Type B pancreatic cell (in vitro differentiated cells): ENCODE measurements around the gene B4GALT1. TPM values are rescaled to one million over a fixed set of nuclear protein-coding genes. Genes with fewer than 3 reads are reported as not detected.

Experiments
- DNase-seq: peaks from one replicate; pipeline ENCODE4 v3.0.0; 2021; ENCODE audit warnings: mixed read lengths; ENCODE audit not compliant: unreplicated experiment; ENCODE audit errors: extremely low spot score
- H3K27ac Mint-ChIP-seq: 2 replicates; pipeline ENCODE4 v1.8.0; 2021; ENCODE audit warnings: mild to moderate bottlenecking, mixed read lengths
- H3K27me3 Mint-ChIP-seq: 2 replicates; pipeline ENCODE4 v1.8.0; 2021; ENCODE audit warnings: mixed read lengths
- H3K36me3 Mint-ChIP-seq: 2 replicates; pipeline ENCODE4 v1.8.0; 2021; ENCODE audit warnings: mixed read lengths
- H3K4me1 Mint-ChIP-seq: one replicate; pipeline ENCODE4 v1.8.0; 2021; ENCODE audit warnings: mixed read lengths; ENCODE audit not compliant: unreplicated experiment
- H3K4me3 Mint-ChIP-seq: 2 replicates; pipeline ENCODE4 v1.8.0; 2021; ENCODE audit warnings: mild to moderate bottlenecking, mixed read lengths
- H3K9me3 Mint-ChIP-seq: 2 replicates; pipeline ENCODE4 v1.8.0; 2021; ENCODE audit warnings: mixed read lengths
- CTCF ChIP-seq: fragments of 200-600 bp; sonication (generic); conservative IDR thresholded peaks from 2 replicates; pipeline ENCODE4 v1.5.0; 2021; ENCODE audit warnings: antibody characterized with exemption, mild to moderate bottlenecking
- total RNA-seq: library from RNA; stranded (reverse); gene quantifications from 2 replicates; pipeline ENCODE4 v1.2.1, GENCODE V29; 2021; ENCODE audit warnings: low replicate concordance

B4GALT1 gene
- total RNA-seq, 1 donor from 2014 or later: 91.9 TPM

GRCh38 chr9:33117796-33118195 lies 49.3 kb downstream of the B4GALT1 start:
- no peaks in the 10 kb centered on the region for H3K27me3 Mint-ChIP-seq

DNA sequence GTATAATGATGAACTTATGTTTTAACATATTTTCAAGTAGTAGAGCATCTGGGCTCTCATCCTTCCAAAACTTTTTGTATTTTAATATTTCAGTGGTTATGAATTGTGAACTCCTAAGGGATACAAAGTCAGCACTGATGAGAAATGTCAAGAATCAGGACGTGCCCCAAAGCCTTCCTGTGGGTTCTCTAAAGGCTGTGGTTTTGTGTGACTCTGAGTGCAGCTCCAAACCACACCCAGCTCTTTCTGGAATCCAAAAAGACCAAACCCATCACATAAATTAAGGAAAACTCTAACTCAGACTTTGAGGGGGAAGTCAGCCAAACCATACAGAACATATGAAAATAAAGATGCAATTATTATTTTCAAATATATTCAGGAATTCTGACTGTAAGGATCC lies 49.8 kb downstream of the B4GALT1 start:
- Mint-ChIP-seq H3K36me3 (peaks cover 21% of the 10 kb centered on the region), H3K4me1 (peaks cover 9% of the 10 kb centered on the region), H3K27me3 (no peaks in the 10 kb centered on the region), H3K9me3 (no peaks in the 10 kb centered on the region), H3K4me3 (peak overlapping the region; percentile 52), H3K27ac (peak overlapping the region; percentile 89)
- DNase-seq: no peak
- TF ChIP-seq CTCF: no peak

More at GRCh38 chr9:33117796-33118195, 49.3 kb downstream of the B4GALT1 start:
- peaks cover 21% of the 10 kb centered on the region for H3K36me3 Mint-ChIP-seq
- H3K9me3 Mint-ChIP-seq: no peaks in the 10 kb centered on the region
- H3K4me3 Mint-ChIP-seq: peak overlapping the region; percentile 50
- peaks cover 9% of the 10 kb centered on the region for H3K4me1 Mint-ChIP-seq
- no peak for DNase-seq
- H3K27ac Mint-ChIP-seq: peak overlapping the region; percentile 89
- TF ChIP-seq CTCF: no peak

DNA sequence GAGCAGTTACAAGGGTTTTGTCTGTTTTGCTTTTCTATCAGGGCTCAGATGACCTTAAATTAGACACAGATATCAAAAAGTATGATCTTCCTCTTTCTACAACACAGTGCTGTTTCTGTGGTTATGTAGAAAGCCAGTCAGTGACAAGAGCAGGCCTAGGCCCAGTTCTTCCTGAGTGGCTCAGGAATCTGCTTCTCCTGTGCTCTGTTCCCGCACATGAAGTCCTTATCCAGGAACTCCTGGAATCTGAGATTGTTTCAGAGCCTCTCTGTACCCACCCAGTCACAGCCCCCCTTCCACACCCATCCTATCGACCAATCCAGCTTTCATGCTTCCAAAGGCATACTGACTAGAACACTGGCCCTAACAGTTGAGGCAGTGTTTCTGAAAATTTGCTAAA lies 50.3 kb downstream of the B4GALT1 start:
- H3K4me1 Mint-ChIP-seq: peaks cover 9% of the 10 kb centered on the region
- DNase-seq: no peak
- H3K27me3 Mint-ChIP-seq: no peaks in the 10 kb centered on the region
- H3K4me3 Mint-ChIP-seq: peak overlapping the region; percentile 52
- H3K36me3 Mint-ChIP-seq: peaks cover 23% of the 10 kb centered on the region
- TF ChIP-seq CTCF: no peak
- H3K27ac Mint-ChIP-seq: peak overlapping the region; percentile 89
- no peaks in the 10 kb centered on the region for H3K9me3 Mint-ChIP-seq

DNA sequence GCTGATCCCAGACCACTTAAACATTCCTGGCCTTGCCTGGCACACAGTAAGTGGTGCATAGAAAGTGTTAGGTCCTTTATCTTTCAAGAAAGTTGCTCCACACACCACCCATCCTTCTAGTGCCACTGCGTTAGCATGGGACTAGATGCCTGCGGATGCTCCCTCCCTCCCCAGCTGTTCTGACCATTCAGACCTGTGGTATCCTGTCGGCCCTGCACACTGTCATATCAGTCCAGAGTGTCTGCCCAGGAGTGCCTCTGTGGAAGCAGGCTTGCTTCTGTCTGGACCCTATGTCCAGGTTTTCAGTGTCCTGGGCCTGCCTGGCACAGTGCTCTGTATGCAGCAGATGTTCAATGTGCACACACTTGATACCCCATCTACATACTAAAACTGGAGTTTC lies 52.4 kb downstream of the B4GALT1 start:
- TF ChIP-seq CTCF: no peak
- Mint-ChIP-seq H3K9me3 (no peaks in the 10 kb centered on the region), H3K4me1 (peaks cover 9% of the 10 kb centered on the region), H3K27ac (peak overlapping the region; percentile 53), H3K36me3 (peaks cover 20% of the 10 kb centered on the region), H3K27me3 (no peaks in the 10 kb centered on the region), H3K4me3 (no peak overlapping the region)
- DNase-seq: no peak

DNA sequence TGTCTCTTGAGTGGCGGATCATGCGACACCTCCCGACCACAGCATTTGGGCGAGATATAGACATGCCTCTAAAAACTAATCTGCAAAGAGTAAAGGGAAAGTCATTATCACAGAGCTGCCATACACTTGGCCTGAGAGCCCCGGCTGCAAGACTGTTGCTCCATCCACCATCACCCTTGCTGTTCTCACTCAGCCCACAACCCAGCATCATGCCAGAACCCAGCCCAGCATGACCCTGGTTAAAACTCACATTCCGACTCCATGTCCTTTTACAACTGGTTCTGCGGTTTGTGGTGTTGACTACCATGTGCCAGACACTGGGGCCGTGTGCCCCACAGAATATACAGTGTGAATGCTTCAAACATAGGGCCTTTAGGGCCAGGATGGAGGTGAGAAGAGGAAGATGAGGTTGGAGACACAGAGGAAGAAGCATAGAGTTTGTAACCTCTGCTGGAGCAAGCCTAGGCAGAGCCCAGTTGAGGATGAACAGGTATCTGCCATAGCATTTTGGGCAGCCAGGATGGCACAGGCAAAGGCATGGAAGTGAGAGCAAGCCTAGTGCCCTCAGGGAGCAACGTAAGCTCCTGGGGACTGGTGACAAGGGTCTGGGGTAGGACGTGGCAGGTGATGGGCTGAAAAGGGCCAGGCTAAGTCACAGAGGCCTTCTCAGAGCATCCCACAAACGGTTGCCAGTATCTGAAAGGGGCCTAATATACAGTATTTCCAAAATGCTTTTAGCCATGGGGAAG lies 53.2 kb downstream of the B4GALT1 start:
- H3K4me3 Mint-ChIP-seq: no peak overlapping the region

More for the DNA sequence above, 53.2 kb downstream of the B4GALT1 start:
- H3K4me1 Mint-ChIP-seq: peaks cover 9% of the 10 kb centered on the region
- TF ChIP-seq CTCF: no peak
- H3K27ac Mint-ChIP-seq: peak overlapping the region; percentile 53
- H3K36me3 Mint-ChIP-seq: peaks cover 20% of the 10 kb centered on the region
- H3K9me3 Mint-ChIP-seq: no peaks in the 10 kb centered on the region
- H3K27me3 Mint-ChIP-seq: no peaks in the 10 kb centered on the region
- DNase-seq: no peak
